GM19240 (cell line): ENCODE results near the gene RAB11FIP4.

Experiments
- DNase-seq: peaks from one replicate; pipeline ENCODE4 v3.0.0; 2011; ENCODE audit warnings: low spot score; ENCODE audit not compliant: insufficient read length

RAB11FIP4 gene

DNA sequence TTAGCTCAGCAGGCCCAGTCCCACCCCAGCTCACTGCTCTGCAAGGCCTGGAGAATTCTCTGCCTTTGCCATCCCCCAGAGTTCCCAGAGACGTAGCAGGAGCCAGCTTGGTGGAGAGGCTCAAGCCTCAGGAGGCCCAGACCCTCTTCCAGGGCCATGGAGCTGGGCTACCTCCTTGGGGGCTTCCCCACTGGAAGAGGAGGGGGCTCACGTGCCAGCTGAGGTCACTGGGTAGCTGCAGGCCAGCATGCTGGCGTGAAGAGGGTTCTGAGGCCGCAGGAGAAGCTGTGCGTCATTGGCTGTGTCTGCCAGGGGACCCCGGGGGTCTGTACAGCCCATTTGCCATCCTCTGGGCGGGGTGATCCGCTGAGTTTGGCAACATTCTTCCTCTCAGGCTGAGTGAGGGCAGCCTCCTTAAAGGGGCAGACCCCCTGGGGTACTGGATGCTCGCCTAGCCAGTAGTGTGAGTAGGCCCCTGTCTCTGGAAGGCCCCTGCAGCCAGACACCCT lies 131.6 kb downstream of the RAB11FIP4 start:
- DNase-seq = no peak

DNA sequence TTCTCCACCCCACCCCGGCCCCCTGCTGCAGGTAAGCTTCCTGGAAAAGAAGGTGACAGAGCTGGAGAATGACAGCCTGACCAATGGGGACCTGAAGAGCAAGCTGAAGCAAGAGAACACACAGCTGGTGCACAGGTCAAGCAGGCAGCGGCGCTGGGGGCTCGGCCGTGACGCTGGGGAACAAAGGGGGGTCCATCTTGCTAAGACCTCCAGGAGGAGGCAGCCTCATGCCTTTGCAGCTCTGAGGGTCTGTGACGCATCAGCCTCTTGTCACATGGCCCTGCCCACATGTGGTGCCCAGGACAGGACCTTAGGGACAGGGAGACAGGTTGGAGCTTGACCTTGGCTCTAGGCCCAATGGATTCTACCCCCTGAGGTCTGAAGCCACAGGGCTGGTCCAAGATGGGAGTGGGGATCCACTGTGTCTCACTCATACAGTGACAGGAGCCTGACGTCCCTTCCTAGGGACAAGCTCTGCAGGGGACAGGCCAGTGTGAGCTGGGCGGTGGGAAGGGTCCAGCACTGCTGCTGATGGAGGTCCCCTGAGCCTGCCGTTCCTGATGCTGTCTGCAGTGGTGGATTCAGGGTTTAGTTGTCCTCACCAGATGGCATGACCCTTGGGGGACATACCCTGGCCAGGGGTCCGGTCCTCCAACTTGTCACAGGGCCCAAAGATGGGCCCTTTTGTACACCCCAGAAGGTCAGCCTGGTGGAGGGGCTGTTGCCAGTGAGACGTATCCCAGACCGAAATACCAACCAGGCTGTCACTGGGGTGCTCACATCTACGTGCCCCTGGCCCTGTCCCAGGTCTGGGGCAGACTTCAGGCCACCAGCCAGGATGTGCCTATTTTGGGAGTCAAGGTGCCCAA lies 132.6 kb downstream of the RAB11FIP4 start:
- DNase-seq = no peak

DNA sequence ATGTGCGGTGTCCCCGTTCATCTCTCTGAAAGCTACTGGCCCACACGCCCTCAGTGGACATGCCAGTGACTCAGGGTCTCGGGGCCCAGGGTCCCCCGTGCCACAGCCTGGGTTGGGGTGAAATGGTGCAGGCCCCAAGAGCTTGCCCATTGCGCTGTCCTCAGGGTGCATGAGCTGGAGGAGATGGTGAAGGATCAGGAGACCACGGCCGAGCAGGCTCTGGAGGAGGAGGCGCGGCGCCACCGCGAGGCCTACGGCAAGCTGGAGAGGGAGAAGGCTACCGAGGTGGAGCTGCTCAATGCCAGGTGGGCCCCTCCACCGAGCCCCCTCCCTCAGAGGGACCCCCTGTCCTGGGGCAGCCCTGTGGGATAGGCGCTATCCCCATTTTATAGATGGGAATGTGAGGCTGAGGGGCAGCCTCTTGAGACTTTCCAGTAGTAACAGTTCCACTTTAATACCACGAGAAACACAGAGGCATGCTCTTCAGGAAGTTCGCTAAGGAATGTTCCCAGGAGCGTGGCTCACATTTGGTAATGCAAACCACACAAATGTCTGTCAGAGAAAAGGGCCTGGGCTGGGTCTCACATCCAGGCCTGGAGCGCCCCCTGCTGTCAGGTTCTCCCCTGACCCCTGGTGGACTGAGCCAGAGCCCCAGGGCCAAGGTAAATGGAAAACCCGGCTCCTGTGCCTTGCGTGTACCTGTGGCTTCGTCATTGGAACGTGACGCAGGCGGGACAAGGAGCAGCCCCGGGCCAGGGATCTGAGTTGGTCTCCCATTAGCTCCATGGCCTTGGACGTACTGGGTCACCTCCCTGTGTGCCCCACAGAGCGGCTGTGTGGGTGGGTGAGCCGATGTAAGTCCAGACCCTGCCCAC lies 133.7 kb downstream of the RAB11FIP4 start:
- peak; percentile 86 for DNase-seq

DNA sequence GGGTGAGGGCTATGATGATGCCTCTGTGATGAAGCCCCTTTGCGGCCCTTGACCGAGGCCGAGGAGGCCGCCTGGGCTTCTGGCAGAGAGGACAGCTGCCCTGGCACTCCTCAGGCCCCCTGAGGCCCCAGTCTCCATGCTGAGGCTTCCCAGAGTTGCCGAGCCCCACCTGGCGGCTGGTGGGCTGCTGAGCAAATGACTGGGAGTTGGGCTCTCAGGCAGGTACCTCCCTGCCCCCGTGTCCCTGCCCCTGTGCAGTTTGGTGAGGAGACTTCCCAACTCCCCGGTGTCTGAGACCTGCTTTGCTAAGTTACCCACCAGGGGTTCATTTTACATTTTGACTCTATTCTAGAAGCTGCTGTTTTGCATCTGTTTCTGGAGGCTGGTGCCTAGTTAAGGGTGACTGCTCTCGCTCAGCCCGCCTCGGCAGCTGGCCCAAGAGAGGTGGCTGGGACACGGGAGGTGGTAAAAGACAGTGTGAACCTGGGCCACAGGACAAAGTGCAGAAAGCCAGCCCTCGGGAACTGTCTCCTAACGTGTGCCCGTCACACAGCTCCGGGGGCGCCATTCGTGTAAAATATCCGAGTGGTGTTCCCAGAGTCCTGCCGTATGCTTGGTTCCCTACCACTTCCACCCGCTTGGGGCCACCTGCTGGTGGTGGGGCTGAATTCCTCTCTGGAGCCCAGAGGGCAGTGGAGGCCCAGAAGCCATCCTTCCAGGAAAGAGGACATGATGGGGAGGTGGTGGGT lies 134.5 kb downstream of the RAB11FIP4 start:
- DNase-seq = no peak

DNA sequence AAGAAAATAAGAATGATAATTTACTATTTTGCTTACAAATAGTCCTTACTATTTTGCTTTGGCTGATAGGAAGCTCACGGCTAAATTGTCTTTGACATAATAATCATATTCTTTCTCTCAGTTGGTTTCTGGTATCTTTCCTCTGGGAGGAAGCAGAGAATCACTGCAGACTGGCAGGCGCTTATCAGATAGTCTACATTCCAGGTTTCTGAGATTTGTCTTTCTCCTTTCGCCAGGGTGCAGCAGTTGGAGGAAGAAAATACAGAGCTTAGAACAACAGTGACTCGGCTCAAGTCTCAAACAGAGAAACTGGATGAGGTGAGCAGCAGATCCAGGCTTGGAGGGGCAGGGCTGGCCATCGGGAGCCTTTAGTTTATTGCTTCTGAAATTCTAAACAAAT lies 136.1 kb downstream of the RAB11FIP4 start:
- DNase-seq = no peak

DNA sequence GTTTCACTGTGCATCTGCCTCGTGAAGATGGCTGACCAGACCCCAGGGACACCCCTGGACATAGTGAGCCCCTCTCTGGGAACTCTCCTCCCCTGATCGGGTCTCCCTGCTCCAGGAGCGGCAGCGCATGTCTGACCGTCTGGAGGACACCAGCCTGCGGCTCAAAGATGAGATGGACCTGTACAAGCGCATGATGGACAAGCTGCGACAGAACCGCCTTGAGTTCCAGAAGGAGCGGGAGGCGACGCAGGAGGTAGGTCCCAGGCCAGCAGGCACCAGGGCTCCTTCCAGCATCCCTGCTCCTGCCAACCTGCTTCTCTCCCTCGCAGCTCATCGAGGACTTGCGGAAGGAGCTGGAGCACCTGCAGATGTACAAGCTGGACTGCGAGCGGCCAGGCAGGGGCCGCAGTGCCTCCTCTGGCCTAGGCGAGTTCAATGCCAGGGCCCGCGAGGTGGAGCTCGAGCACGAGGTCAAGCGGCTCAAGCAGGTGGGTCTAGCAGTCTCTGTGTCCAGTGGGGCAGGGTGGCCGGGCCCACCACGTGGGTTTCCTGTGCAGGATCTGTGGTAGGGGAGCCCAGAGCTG lies 136.9 kb downstream of the RAB11FIP4 start:
- DNase-seq = no peak

DNA sequence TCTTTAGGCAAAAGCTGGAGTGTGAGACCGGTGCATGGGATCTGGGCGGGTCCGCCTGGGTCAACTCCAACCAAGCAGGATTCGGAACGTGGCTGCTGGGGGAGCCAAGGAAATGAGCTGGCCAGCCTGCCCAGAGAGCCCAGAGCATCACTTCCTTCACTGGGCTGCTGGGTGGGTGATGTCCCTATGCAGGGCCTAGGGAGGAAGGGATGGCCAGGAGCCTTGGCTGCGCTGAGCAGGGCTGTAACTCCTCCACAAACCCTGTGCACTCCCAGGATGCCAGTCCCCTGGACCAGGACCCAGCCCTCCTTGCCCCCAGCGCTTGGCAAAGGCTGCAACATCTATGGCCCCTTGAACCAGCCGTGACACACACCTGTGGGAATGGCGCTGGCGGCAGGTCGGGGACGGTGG lies 138.4 kb downstream of the RAB11FIP4 start:
- DNase-seq = no peak

DNA sequence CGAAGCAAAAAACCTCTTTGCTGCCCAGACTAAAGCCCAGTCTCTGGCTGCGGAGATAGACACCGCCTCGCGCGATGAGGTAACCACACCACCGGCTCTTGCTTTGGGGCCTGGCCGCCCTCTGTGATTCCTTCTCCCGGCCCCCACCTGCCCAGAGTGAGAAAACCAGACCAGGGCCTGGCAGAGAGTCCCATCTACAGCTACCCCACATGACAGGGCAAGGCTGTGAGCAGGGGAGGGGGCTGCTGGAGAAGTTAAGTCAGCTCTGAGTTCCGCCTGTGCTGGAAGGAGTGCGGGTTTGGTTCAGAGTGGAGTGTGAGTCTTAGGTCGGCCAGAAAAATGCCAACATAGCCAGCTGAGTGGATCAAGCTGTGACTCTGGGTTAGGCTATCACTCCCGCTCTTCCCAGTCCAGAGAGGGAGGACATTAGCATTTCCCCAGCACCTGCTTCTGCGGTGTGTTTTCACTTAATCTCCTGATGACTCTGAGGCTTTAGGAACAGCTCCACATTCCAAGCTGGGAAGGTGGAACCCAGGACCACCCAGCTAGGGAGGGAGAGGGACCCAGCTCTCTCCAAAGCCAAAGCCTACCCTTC lies 139.0 kb downstream of the RAB11FIP4 start:
- DNase-seq = no peak

DNA sequence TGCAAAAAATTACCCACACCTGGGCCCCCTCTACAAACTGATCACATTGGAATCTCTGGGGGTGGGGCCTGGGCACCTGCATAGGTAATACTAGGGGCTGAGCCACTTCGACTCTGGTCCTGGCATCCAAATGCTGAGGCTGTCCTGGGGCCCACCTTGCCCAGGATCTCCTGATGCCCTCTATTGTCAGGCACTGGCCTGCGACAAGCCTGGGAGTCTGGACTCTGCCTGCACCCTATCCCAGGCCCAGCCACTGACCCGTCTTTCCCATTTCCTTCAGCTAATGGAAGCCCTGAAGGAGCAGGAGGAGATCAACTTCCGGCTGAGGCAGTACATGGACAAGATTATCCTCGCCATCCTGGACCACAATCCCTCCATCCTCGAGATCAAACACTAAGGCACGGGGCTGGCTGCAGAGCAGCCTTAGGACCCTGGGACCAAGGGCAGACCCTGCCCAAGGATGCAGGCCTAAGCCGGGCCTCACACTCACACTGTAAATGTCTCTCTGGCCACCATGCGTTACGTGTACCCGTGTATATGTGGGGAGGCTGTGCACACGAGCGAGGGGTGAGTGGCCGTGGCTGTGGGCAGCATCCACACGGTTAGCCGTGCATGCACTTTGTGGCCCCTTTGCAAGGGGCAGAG lies 140.0 kb downstream of the RAB11FIP4 start:
- no peak for DNase-seq

DNA sequence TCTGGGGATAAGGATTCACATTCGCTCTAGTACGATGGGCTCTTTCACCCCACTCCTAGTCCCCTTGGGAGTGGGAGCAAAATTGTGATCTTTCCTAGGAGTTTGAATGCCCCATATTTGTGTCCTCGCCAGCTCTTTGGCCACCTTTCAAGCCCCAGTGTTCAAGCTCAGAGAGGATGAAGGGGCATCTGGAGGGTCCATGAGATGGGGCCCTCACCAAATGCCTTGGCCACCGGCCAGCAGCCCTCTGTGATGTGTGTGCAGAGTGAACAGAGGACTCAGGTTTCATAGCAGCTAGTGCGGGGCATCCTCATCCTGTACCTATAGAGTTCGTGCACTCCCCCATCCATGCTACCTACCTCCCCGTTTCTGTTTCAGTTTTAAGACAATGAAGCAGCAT lies 140.6 kb downstream of the RAB11FIP4 start:
- DNase-seq = no peak

DNA sequence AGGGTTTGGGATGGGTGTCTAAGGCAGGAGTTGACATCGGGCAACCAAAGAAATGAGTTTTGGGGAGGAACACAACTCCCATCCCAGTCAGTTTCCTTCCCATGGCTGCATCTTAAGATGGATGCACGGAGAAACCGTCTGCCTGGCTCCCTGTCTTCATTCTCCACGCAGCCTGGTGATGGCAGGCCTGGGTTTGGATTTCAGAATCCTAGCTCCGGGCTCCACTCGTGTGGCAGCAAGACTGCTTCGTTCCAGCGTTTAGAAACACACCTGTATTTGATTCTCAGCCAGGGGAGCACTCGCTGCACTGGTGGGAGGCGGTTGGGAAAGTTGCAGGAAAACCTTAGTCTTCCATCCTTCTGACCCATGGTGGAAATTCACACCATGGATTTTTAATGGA lies 141.1 kb downstream of the RAB11FIP4 start:
- DNase-seq = no peak

DNA sequence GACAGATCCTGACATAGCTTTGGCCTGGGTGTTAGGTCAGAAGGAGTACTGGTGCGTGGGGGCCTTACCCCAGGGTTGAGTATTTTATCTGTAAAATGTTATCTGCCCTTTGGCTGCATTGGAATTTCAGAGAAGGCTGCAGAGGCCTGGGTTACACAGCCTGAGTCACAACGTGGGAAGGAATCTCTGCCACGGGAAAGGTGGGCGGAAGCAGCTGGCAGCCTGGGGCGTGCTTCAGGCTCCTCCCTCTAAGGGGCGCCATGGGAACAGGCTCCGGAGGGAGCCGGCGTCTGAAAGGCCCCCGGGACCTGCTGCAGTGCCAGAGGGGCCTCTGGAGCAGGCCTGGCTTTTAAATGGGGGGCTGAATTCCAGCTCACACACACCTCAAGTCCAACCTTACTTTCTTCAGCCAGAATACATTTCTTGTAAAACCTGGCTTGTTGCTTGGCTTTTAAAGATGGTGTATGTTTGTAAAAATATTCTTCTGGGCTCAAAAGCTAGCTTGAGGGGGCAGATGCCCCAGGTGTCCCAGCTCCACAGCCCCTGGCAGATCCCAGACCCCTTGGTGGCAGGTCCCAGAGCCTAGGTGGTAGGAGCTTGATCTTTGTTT lies 142.2 kb downstream of the RAB11FIP4 start:
- no peak for DNase-seq

DNA sequence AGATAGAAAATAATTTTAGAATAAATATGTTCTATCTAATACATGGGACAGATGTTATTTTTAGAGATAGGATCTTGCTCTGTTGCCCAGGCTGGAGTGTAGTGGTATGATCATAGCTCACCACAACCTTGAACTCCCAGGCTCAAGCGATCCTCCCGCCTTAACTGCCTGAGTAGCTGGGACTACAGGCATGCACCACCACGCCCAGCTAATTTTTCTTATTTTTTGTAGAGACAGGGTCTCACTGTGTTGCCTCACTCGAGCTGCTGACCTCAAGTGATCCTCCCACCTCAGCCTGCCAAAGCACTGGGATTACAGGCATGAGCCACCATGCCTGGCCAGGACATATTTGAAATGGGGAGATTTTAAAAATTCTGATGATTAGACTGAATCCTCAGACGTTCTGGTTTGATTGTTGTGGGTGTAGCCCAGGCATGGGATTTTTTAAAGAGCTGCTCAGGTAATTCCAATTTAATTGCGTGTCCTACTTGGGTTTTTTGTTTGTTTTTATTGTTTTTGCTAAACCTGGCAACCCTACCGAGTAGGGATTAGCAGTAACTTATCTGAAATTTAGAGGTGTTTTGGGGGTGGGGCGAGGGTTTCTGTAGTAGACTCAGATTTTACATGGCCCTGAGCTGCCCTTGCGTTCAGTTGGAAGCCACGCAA lies 142.9 kb downstream of the RAB11FIP4 start:
- DNase-seq = no peak

DNA sequence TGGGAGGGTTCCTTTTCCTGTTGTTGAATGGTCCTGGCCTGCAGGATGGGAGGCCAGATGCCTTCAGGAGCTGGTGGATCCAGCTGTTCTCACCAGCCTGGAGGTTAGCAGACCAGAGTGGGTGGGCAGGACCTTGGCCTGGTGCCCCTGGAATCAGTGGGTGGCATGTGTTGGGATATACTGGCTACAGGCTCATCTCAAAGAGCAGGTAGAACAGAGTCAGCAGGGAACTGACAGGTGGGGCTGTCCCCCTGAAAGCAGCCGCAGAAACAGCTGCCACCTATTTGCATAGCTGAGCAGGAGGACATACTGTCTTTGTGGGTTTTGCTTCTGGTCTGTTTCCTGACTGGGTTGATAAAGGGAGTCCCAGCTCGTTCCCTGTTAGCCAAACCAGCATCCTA lies 144.1 kb downstream of the RAB11FIP4 start:
- peak; percentile 91 for DNase-seq

DNA sequence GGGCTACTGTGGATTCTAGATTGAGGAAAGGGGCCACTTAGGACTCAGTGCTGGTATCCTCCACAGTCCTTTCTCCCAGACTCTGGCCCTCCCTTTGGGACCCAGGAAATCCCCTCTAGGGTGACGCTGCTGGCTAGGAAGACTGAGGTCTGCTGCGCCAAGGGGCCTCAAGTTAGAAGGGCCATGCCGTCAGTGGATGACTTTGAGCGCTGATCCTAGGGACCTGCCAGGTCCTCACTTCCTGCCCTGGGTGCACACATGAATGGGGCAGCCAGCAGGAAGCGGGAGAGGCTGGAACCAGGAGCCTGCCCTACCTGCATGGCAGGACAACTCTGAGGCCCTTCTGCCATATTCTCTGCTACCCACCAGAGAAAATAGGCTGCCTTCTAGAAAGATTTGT lies 145.0 kb downstream of the RAB11FIP4 start:
- no peak for DNase-seq

DNA sequence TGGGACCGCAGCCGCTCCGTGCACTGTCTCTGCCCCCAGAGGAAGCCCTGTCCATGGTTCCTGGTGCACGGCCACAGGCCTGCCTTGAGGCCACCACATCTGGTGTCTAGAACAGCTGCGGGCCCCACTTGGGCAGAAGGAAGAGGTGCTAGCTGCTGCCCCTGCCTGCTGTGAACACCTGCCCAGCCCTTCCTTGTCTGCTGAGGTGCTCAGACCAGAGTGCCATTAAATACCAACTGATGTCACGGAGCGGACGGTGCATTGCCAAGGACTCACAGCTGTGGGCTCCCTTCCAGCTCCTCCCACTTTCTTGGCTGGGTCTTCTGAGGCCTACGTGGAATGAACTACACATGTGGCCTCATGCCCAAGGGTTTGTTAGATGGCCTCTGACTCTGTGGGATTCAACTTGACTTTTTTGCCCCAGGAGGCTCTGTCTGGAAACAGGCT lies 146.1 kb downstream of the RAB11FIP4 start:
- DNase-seq = no peak

DNA sequence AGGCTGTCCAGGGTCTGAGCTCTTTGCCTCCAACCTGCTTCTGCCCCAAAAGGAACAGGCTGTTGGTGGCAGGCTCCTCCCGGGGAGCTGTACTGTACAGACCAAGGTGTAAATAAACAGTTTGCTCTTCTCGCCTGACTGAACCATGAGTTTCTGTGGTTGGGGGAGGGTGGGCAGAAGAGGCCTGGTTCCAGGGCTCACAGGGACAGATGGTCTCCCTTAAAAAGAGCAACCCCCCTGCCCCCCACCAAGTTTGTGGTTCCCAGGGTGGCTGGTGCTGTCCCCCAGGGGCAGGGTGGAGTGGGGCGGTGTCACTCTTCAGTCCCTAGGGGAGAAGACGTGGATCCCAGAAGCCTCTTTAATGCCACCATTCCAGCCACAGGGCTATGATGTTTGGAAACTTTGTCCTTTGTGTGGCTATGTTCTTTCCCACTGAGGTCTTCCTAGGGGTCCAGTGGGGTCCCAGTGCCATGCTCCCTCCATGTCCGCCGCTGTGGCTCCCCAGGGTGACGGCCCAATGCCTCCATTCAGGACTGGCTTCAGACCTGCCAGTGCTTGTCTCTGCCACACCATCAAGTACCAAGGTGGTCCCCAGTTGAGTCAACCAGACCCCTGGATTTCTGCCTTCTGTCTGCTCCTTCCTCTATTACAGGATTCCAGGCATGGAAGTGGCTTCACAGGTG lies 146.7 kb downstream of the RAB11FIP4 start:
- DNase-seq = peak; percentile 76

DNA sequence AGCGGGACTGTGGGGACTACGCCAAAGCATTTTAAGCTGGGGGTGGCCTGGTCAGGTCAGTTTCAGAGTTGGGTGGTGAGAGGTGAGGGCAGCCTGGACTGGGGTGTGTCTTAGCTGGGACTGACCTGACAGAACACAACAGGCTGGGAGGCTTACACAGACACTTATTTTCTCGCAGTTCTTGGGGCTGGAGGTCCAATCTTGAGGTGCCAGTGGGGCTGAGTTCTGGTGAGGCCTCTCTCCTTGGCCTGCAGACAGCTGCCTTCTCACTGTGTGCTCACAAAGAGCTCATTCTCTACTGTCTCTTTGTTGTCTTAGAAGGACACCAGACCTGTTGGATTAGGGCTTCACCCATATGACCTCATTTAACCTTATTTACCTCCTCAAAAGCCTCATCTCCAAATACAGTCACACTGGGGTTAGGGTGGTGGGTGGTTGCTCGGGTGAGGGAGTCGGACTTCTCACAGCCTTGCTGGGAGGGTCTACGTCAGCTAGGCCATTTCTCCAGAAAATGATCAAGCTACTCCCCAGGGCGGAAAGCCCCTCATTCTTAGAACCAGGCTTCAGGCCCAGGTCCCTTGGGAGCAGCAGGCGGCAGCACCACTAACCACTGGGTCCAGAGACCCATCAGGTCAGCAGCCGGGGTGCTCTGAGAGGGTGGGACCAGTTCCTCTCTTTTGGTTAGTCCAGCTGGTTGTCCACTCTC lies 149.3 kb downstream of the RAB11FIP4 start:
- no peak for DNase-seq
